ENCODE data around the gene LRTM1. TPM values are rescaled to one million over a fixed set of nuclear protein-coding genes. Genes with fewer than 3 reads are reported as not detected.

Gene LRTM1
- total and polyA plus RNA-seq, 7 donors = not detected

DNA sequence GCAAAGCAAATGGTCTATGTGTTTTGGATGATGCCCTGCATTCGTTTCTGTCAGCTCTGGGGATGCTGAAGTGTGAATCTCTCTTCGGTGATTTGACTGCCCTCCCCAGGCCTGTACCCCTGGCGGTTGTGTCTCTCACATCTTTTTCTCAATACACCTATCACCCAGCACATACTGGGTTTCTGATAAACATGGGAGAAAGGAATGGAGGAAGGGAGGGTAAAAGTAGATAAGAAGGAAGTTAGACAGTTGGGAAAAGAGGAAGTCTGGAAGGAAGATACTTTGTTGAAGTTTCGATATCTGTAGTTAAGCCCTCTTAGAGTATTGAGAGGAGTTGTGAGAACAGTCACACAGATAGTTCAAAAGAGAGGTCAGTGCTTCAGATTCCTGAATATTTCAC, 35.8 kb upstream of the LRTM1 start:
- intact Hi-C loops (cut with DNase I) = no loop called here
- WGBS, 2 donors = 75 to 86% methylated on average over 4 of the region's 4 CpGs
- H3K4me3 ChIP-seq = no peak overlapping the region

GRCh38 chr3:54962200-54962599, 34.3 kb upstream of the LRTM1 start:
- WGBS, 2 donors = 80 to 89% methylated on average over 2 of the region's 2 CpGs
- TF ChIP-seq EP300 (IDR thresholded peaks at IDR 0.05) (no peak), POLR2A (IDR thresholded peaks at IDR 0.05) (no peak), POLR2AphosphoS5 (IDR thresholded peaks at IDR 0.05) (no peak)
- TF ChIP-seq, protein P1, sequence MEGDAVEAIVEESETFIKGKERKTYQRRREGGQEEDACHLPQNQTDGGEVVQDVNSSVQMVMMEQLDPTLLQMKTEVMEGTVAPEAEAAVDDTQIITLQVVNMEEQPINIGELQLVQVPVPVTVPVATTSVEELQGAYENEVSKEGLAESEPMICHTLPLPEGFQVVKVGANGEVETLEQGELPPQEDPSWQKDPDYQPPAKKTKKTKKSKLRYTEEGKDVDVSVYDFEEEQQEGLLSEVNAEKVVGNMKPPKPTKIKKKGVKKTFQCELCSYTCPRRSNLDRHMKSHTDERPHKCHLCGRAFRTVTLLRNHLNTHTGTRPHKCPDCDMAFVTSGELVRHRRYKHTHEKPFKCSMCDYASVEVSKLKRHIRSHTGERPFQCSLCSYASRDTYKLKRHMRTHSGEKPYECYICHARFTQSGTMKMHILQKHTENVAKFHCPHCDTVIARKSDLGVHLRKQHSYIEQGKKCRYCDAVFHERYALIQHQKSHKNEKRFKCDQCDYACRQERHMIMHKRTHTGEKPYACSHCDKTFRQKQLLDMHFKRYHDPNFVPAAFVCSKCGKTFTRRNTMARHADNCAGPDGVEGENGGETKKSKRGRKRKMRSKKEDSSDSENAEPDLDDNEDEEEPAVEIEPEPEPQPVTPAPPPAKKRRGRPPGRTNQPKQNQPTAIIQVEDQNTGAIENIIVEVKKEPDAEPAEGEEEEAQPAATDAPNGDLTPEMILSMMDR (IDR thresholded peaks at IDR 0.05) = no peak
- no peaks in the 10 kb centered on the region for H3K27me3 ChIP-seq
- H3K4me3 ChIP-seq = no peak overlapping the region
- no peak overlapping the region for H3K27ac ChIP-seq
- H3K4me1 ChIP-seq = no peaks in the 10 kb centered on the region
- intact Hi-C loops (cut with DNase I) = no loop called here
- H3K9me3 ChIP-seq = no peaks in the 10 kb centered on the region
- H3K36me3 ChIP-seq = no peaks in the 10 kb centered on the region
- DNase-seq = no peak

More for the DNA sequence above, 35.8 kb upstream of the LRTM1 start:
- no peaks in the 10 kb centered on the region for H3K27me3 ChIP-seq
- H3K27ac ChIP-seq = no peak overlapping the region
- TF ChIP-seq POLR2AphosphoS5 (IDR thresholded peaks at IDR 0.05) = no peak
- TF ChIP-seq, protein P1 (IDR thresholded peaks at IDR 0.05) = no peak
- TF ChIP-seq POLR2A (IDR thresholded peaks at IDR 0.05) = no peak
- TF ChIP-seq EP300 (IDR thresholded peaks at IDR 0.05) = no peak
- H3K4me1 ChIP-seq = no peaks in the 10 kb centered on the region
- no peaks in the 10 kb centered on the region for H3K36me3 ChIP-seq
- H3K9me3 ChIP-seq = no peaks in the 10 kb centered on the region
- no peak for DNase-seq

- intact Hi-C loops (cut with DNase I) = no loop called here
- Histone ChIP-seq H3K4me3 (no peak overlapping the region), H3K4me1 (no peaks in the 10 kb centered on the region), H3K27me3 (no peaks in the 10 kb centered on the region), H3K36me3 (no peaks in the 10 kb centered on the region), H3K9me3 (no peaks in the 10 kb centered on the region), H3K27ac (no peak overlapping the region)
- TF ChIP-seq EP300 (IDR thresholded peaks at IDR 0.05) = no peak
- TF ChIP-seq POLR2AphosphoS5 (IDR thresholded peaks at IDR 0.05) = no peak
- no peak for TF ChIP-seq POLR2A (IDR thresholded peaks at IDR 0.05)
- TF ChIP-seq, protein P1 (IDR thresholded peaks at IDR 0.05) = no peak
- 59 to 67% methylated on average over 4 of the region's 4 CpGs for WGBS, 2 donors
- no peak for DNase-seq
Observed at GRCh38 chr3:54960701-54961100, 32.8 kb upstream of the LRTM1 start.

- TF ChIP-seq, protein P1 (IDR thresholded peaks at IDR 0.05) = no peak
- TF ChIP-seq POLR2AphosphoS5 (IDR thresholded peaks at IDR 0.05) (no peak), EP300 (IDR thresholded peaks at IDR 0.05) (no peak), POLR2A (IDR thresholded peaks at IDR 0.05) (no peak)
- Histone ChIP-seq H3K27ac (no peak overlapping the region), H3K36me3 (no peaks in the 10 kb centered on the region), H3K4me3 (no peak overlapping the region), H3K9me3 (no peaks in the 10 kb centered on the region), H3K27me3 (no peaks in the 10 kb centered on the region), H3K4me1 (no peaks in the 10 kb centered on the region)
- 90 to 95% methylated on average over 1 of the region's 1 CpG for WGBS, 2 donors
- intact Hi-C loops (cut with DNase I) = no loop called here
- no peak for DNase-seq
Observed at GRCh38 chr3:54960082-54960481, 32.2 kb upstream of the LRTM1 start.

DNA sequence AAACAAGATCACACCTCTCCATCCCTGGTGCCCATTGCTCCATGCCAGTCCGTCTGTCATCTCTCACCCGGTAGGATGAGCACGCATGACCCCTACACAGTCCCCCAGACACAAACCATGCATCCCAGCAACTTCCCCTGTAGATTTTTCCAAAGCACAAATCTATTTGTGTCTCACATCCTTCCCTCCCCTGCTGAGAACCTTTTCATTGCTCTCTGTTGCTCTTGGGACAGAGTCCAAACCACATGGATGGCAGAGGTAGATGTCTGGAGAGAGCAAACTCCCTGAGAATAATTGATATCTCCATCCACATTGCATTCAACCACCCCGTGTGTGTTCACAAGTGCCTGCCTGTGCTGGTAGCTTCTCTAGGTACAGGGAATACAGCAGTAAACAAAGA, 29.9 kb upstream of the LRTM1 start:
- H3K4me3 ChIP-seq = no peak overlapping the region
- no peaks in the 10 kb centered on the region for H3K9me3 ChIP-seq
- H3K4me1 ChIP-seq = peaks cover 0 to 11% (median 5%) of the 10 kb centered on the region in 4 donors
- H3K27ac ChIP-seq = no peak overlapping the region
- no peaks in the 10 kb centered on the region for H3K27me3 ChIP-seq
- 80 to 93% methylated on average over 4 of the region's 4 CpGs for WGBS, 2 donors
- DNase-seq = no peak
- intact Hi-C loops (cut with DNase I) = loop anchor here (10.0 kb wide), 1 partner anchor 527 kb away; the partner anchor contains the start of gene WNT5A
- no peaks in the 10 kb centered on the region for H3K36me3 ChIP-seq
- TF ChIP-seq POLR2A (IDR thresholded peaks at IDR 0.05) = no peak
- TF ChIP-seq POLR2AphosphoS5 (IDR thresholded peaks at IDR 0.05) = no peak
- no peak for TF ChIP-seq EP300 (IDR thresholded peaks at IDR 0.05)
- TF ChIP-seq, protein P1 (IDR thresholded peaks at IDR 0.05) = no peak

Measured in sigmoid colon (tissue), 7 donors.